ENCODE results near the gene MAPK1.
A peak's percentile ranks its signal among the peaks of the same experiment; 100 is the strongest.
"Not testable (repeated sequence)": the region's sequence is repeated elsewhere in the genome, so short reads cannot be mapped to it uniquely, and the experiment has no call there.

The MAPK1 gene

GRCh38 chr22:21796231-21796630 is 71.2 kb downstream of the MAPK1 start (continued):
- TF ChIP-seq BCL11A (tag by site-specific recombination; IDR thresholded peaks at IDR 0.05; ENCODE audit: low read depth): no peak
- TF ChIP-seq ZNF558 (tag by site-specific recombination; IDR thresholded peaks at IDR 0.05): no peak
- no peak for TF ChIP-seq ZNF404 (tag by site-specific recombination; IDR thresholded peaks at IDR 0.05)
- no peak for TF ChIP-seq SP7 (tag by site-specific recombination; IDR thresholded peaks at IDR 0.05)
- TF ChIP-seq ZNF629 (tag by site-specific recombination; IDR thresholded peaks at IDR 0.05): no peak

GRCh38 chr22:21793716-21794115 is 73.7 kb downstream of the MAPK1 start:
- H3K4me1 ChIP-seq (ENCODE audit: control insufficient read depth, insufficient read depth, low read length); H3K4me3 ChIP-seq (ENCODE audit: low read depth, low read length); H3K27ac ChIP-seq (ENCODE audit: extremely low read depth, low read depth, low read length); H3K9me3 ChIP-seq (ENCODE audit: control insufficient read depth, insufficient read depth, low read depth, low read length); POLR2A ChIA-PET: not testable (repeated sequence)
- H3K36me3 ChIP-seq (ENCODE audit: control insufficient read depth in 2 of 2, insufficient read depth in 1 of 2, low read length in 2 of 2): peaks cover 10 to 58% of the 10 kb centered on the region in 2 experiments; a peak in 2 of 3 replicates
- CTCF ChIA-PET: interaction anchor here (0.6 kb wide), 1 partner anchor 146 kb away, joined by 3 read pairs; no protein-coding TSS in a partner anchor

GRCh38 chr22:21791635-21792625 is 75.5 kb downstream of the MAPK1 start:
- TF ChIP-seq ZNF391 (tag by site-specific recombination; IDR thresholded peaks at IDR 0.05; ENCODE audit: borderline replicate concordance, low read depth): no peak
- TF ChIP-seq PRDM6 (tag by site-specific recombination; IDR thresholded peaks at IDR 0.05): no peak
- TF ChIP-seq TRIM28 (IDR thresholded peaks at IDR 0.05; ENCODE audit: borderline replicate concordance, low read length): no peak
- TF ChIP-seq ZNF530 (tag by site-specific recombination; IDR thresholded peaks at IDR 0.05; ENCODE audit: low read depth): no peak
- no peak for TF ChIP-seq ZNF510 (tag by site-specific recombination; IDR thresholded peaks at IDR 0.05; ENCODE audit: insufficient replicate concordance)
- peak; percentile 50 for TF ChIP-seq WT1 (tag by site-specific recombination; IDR thresholded peaks at IDR 0.05)
- peak; percentile 67 for TF ChIP-seq EGR2 (tag by site-specific recombination; IDR thresholded peaks at IDR 0.05; ENCODE audit: low read depth)
- TF ChIP-seq ZNF658 (tag by site-specific recombination; IDR thresholded peaks at IDR 0.05): no peak
- peak; percentile 88 for TF ChIP-seq ZFHX2 (tag by site-specific recombination; conservative IDR thresholded peaks at IDR 0.05)
- 0 out of 2 replicates have a peak, but pooled peaks have one; percentile 22 for TF ChIP-seq SCRT2 (tag by site-specific recombination; IDR thresholded peaks at IDR 0.05)
- no peak for TF ChIP-seq BCL11B (tag by site-specific recombination; IDR thresholded peaks at IDR 0.05; ENCODE audit: low read depth)
- no peak for TF ChIP-seq ZNF776 (tag by site-specific recombination; IDR thresholded peaks at IDR 0.05; ENCODE audit: borderline replicate concordance)
- TF ChIP-seq BCL11A (tag by site-specific recombination; IDR thresholded peaks at IDR 0.05; ENCODE audit: low read depth): no peak
- TF ChIP-seq SP3 (tag by site-specific recombination; IDR thresholded peaks at IDR 0.05): no peak
- no peak for TF ChIP-seq ZNF488 (tag by site-specific recombination; IDR thresholded peaks at IDR 0.05)
- ChIA-PET CTCF (no interaction called here), POLR2A (no interaction called here)
- no peaks in the 10 kb centered on the region for H3K9me3 ChIP-seq (ENCODE audit: control insufficient read depth, insufficient read depth, low read depth, low read length)
- H3K27ac ChIP-seq (ENCODE audit: extremely low read depth, low read depth, low read length): no peak overlapping the region
- peaks cover 15 to 60% of the 10 kb centered on the region in 2 experiments; a peak in 2 of 3 replicates for H3K36me3 ChIP-seq (ENCODE audit: control insufficient read depth in 2 of 2, insufficient read depth in 1 of 2, low read length in 2 of 2)
- no peaks in the 10 kb centered on the region for H3K4me1 ChIP-seq (ENCODE audit: control insufficient read depth, insufficient read depth, low read length)
- no peak overlapping the region for H3K4me3 ChIP-seq (ENCODE audit: low read depth, low read length)

- CTCF ChIA-PET; H3K27ac ChIP-seq (ENCODE audit: extremely low read depth, low read depth, low read length); POLR2A ChIA-PET; H3K4me3 ChIP-seq (ENCODE audit: low read depth, low read length); H3K9me3 ChIP-seq (ENCODE audit: control insufficient read depth, insufficient read depth, low read depth, low read length); H3K4me1 ChIP-seq (ENCODE audit: control insufficient read depth, insufficient read depth, low read length): not testable (repeated sequence)
- H3K36me3 ChIP-seq (ENCODE audit: control insufficient read depth in 2 of 2, insufficient read depth in 1 of 2, low read length in 2 of 2): peaks cover 15 to 56% of the 10 kb centered on the region in 2 experiments; a peak in 2 of 3 replicates
Measured at GRCh38 chr22:21790849-21791610, 76.4 kb downstream of the MAPK1 start.

Data from HEK293 (cell line).